GM19468 (cell line): ENCODE results near the gene LOXL1.

Experiments used
- ATAC-seq: cut with Tn5 transposase; IDR thresholded peaks from one replicate; pipeline ENCODE4 v1.9.1; 2021; ENCODE audit warnings: mild to moderate bottlenecking, moderate library complexity, moderate number of reproducible peaks; ENCODE audit not compliant: unreplicated experiment; ENCODE audit errors: extremely low read depth

LOXL1 gene

GRCh38 chr15:73926219-73927002, at the start of gene LOXL1:
LOXL1 (plus strand) TSS chr15:73926462; CDS start chr15:73926784, 322 bp downstream.
- no peak for ATAC-seq

GRCh38 chr15:73879426-73879825, 46.8 kb upstream of the LOXL1 start:
- no peak for ATAC-seq

- no peak for ATAC-seq
Observed at GRCh38 chr15:73881579-73882320, 44.5 kb upstream of the LOXL1 start.

GRCh38 chr15:73882761-73883419, 43.4 kb upstream of the LOXL1 start:
- no peak for ATAC-seq

GRCh38 chr15:73884159-73884558, 42.1 kb upstream of the LOXL1 start:
- no peak for ATAC-seq

- ATAC-seq = no peak
Observed at GRCh38 chr15:73885954-73886700, 40.1 kb upstream of the LOXL1 start.

- no peak for ATAC-seq
Observed at GRCh38 chr15:73886717-73887345, 39.4 kb upstream of the LOXL1 start.

GRCh38 chr15:73887481-73887880, 38.8 kb upstream of the LOXL1 start:
- ATAC-seq = no peak

- no peak for ATAC-seq
Observed at GRCh38 chr15:73888224-73889041, 37.8 kb upstream of the LOXL1 start.

GRCh38 chr15:73889053-73889761, 37.1 kb upstream of the LOXL1 start:
- ATAC-seq = no peak

GRCh38 chr15:73889762-73890124, 36.5 kb upstream of the LOXL1 start:
- no peak for ATAC-seq

GRCh38 chr15:73891328-73892315, 34.6 kb upstream of the LOXL1 start:
- no peak for ATAC-seq

GRCh38 chr15:73892446-73893226, 33.6 kb upstream of the LOXL1 start:
- no peak for ATAC-seq

- no peak for ATAC-seq
Observed at GRCh38 chr15:73894133-73894814, 32.0 kb upstream of the LOXL1 start.

- ATAC-seq = no peak
Observed at GRCh38 chr15:73897441-73898261, 28.6 kb upstream of the LOXL1 start.
